Amniotic epithelial cell (primary cell): ENCODE measurements around the gene DDX27.

Source experiments
- DNase-seq: peaks from one replicate; pipeline ENCODE4 v3.0.0-alpha.2; 2010; ENCODE audit warnings: low read depth

DDX27 gene

DNA sequence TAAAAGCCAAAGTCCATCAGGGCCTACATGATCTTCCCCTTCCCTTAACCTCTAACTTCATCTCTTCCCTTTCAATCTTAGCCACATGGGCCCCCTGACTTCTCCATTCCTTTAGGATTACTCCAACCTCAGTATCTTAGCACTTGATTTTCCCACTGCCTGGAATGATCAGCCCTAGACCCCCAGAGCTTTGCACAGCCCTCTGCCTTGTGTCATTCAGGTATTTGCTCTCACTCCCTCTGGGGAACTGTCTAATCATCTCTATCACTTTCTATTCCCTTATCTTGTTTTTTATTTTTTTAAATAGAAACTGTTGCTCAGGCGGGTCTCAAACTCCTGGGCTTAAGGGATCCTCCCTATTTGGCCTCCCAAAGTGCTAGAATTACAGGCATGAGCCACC, 72.0 kb downstream of the DDX27 start:
- no peak for DNase-seq

DNA sequence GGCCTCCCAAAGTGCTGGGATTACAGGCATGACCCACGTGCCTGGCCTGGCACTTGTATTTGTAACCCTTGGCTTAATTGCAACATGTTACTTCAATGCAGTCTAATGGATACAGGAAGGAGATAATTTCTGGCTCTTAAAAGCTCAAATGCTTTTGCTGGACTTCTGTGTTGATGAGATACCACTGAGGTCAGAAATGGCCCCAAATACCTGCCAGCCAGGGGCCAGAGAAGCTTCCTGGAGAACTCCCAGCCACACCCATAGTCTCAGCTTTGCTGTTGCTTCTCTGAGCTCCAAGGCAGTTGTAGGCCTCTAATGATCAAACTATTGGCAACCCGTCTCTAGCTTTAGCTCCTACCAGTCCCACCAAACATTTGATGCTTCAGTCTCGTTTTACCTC, 72.8 kb downstream of the DDX27 start:
- no peak for DNase-seq

DNA sequence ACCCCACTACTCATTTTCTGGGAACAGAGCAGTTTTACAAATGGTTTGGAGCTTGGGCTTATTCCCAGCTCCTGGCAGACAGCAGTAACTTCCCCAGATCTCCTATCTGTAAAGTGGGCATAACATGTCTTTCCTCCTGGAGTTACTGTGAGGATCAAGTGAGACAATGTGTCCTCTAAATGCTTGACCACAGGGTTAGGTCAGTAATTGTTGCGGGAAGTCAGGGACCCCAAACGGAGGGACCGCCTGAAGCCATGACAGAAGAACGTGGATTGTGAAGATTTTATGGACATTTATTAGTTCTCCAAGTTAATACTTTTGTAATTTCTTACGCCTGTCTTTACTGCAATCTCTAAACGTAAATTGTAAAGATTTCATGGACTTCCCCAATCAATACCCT, 73.9 kb downstream of the DDX27 start:
- DNase-seq = no peak
